ENCODE results near the gene WDFY4. TPM values are rescaled to one million over a fixed set of nuclear protein-coding genes. Genes with fewer than 3 reads are reported as not detected.

The WDFY4 gene
- total RNA-seq, 1 experiment from 2014 or later = not detected

GRCh38 chr10:48957361-48958151, 272.9 kb downstream of the WDFY4 start:
- no peak for DNase-seq (ENCODE audit: extremely low read depth, low read depth)

DNA sequence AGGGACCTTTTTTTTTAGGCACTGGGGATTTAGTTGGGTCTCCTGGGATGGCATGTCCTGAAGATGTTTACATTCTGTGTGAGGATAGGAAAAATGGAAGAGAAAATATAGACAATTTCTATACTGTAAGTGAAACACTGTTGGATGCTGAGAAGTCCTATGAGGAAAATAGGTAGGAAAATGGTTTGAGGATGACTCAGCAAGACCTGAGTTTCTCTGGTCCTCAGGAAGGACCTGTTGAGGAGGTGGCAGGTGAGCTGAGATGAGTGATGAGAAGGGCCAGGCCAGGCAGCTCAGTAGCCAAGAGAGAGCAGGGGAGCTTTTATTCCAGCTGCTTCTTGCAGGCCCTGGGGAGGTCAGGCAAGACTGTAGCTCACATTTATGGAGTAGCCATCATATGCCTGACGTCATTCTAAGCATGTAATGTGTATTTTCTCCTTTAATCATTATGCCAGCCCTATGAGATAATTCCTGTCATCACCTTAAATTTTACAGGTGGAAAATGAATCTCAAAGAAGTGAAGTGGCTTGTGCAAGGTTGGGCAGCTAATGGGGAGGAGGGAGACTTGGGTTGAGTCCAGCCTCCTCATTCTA, 274.0 kb downstream of the WDFY4 start:
- no peak for DNase-seq (ENCODE audit: extremely low read depth, low read depth)

GRCh38 chr10:48964038-48964437, 279.4 kb downstream of the WDFY4 start:
- no peak for DNase-seq (ENCODE audit: extremely low read depth, low read depth)

DNA sequence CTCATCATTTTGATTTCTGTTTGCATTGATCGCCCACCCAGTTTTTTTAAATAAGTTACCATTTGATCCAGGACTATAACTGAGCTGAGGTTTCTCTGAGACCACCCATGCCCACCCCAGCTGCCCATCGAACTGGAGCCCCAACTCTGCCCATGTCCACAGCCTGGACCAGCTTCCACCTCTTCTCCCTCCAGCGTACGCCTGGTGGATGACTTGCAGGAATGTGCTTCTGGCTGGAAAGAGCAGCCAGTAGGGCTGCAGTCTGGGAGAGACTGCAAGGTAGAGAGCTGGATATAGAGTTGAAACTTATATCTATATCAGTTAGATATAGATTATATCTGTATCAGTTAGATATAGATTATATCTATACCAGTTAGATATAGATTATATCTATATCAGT, 280.8 kb downstream of the WDFY4 start:
- no peak for DNase-seq (ENCODE audit: extremely low read depth, low read depth)

- DNase-seq (ENCODE audit: extremely low read depth, low read depth) = no peak
These were observed 283.4 kb downstream of the WDFY4 start for GRCh38 chr10:48968036-48968435.

- DNase-seq (ENCODE audit: extremely low read depth, low read depth) = no peak
These were observed 285.4 kb downstream of the WDFY4 start for GRCh38 chr10:48970046-48970445.

- DNase-seq (ENCODE audit: extremely low read depth, low read depth) = no peak
These were observed 286.0 kb downstream of the WDFY4 start for GRCh38 chr10:48970654-48971053.

GRCh38 chr10:48973065-48973464, 288.4 kb downstream of the WDFY4 start:
- DNase-seq (ENCODE audit: extremely low read depth, low read depth) = no peak

GRCh38 chr10:48974510-48975156, 290.0 kb downstream of the WDFY4 start:
- DNase-seq (ENCODE audit: extremely low read depth, low read depth) = no peak

GRCh38 chr10:48976196-48976595, 291.5 kb downstream of the WDFY4 start:
- DNase-seq (ENCODE audit: extremely low read depth, low read depth) = no peak

DNA sequence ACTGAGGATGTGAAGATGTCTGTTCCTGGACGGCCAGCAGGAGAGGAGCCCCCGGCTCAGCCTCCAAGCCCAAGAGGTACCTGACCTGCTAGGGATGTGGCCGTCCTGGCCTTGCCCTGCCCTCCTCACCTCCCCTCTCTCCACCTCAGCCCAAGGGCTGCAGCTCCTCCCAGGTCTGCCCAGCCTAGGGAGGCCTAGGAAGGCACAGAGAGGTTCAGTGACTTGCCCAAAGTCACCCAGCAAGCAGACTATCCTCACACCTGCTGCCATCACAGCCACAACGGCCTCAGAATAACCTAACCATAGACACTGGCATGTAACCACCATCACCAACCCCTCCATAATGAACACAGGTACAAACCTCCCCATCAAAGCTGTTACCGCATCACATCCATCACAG, 293.6 kb downstream of the WDFY4 start:
- no peak for DNase-seq (ENCODE audit: extremely low read depth, low read depth)

DNA sequence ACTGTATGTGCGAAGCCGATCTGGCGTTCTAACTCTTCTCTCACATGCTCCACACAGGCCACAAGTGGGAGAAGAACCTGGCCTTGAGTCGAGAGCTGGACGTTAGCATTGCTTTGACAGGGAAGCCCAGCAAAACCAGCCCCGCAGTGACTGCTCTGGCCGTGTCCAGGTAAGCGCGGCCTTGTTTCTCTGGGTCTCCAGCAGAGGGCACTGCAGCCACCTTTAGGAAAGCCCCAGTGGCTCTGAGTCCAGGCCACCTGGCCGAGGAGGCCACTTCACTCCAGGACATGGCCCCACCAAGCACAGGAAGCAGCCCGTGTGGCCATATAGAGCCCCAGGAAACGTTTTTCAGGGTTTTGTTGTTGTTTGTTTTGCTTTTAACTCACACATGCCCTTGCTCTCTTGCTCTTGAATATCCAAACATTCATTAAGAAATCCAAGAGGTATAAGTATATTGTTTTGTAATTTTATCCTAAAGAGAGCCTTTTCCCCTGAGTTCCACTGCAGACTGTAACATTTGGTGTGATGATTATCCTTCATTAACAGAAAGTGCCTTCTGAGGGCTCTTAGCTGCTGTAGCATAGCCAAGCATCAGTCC, 296.7 kb downstream of the WDFY4 start:
- DNase-seq (ENCODE audit: extremely low read depth, low read depth) = peak; percentile 26

DNA sequence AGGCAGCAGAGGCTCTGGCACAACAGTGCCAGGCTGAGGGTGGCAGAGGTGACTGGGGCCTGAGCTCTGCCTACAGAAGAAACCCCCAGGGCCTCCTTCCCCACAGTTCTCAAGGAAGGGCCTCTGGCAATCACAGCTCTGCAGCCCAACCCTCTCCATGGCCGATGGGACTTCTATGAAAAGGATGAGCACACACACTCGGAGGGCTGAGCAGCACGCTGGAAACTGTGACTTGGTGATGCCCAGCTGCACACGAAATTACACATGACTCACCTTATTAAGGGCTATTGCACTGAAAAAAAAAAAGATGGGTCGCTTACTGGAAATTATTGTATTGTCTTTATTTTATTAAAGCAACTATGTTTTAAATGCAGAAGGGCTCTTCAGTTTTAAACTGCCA, 297.9 kb downstream of the WDFY4 start:
- DNase-seq (ENCODE audit: extremely low read depth, low read depth) = no peak

- no peak for DNase-seq (ENCODE audit: extremely low read depth, low read depth)
These were observed 299.1 kb downstream of the WDFY4 start for GRCh38 chr10:48983648-48984351.

- DNase-seq (ENCODE audit: extremely low read depth, low read depth) = no peak
These were observed 301.0 kb downstream of the WDFY4 start for GRCh38 chr10:48985621-48986158.

DNA sequence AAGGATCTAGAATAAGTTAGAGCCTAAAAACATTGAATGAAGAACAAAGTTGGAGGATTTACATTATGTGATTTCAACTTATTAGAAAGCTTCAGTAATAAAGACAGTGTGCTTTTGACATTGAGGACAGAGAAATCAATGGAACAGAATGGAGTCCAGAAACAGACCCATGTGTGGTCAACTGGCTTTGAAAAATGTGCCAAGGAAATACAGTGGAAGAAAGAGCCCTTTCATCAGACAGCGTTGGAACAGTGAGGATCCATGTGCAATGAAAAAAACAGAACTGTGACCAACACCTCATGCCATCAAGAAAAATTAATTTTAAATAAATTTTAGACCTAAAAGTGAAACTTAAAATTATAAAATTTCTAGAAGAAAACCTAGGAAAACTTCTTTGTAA, 305.6 kb downstream of the WDFY4 start:
- no peak for DNase-seq (ENCODE audit: extremely low read depth, low read depth)

DNA sequence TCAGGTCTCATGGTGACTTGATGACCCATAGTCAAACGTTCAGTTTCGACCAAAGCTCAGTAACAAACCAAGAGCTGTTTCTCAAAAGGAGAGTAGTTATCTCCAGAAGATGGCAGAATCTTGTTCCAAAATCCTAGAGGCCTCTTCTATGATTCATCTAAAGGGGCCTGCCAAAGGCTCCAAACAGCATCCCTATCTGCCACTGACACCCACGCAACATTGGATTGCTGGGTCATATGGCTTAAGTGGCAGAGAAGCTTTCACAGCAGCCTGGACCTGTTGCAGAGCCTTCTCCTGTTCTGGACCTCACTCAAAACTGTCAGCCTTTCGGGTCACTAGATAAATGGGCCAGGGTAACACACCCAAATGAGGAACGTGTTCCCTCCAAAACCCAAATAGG, 309.0 kb downstream of the WDFY4 start:
- no peak for DNase-seq (ENCODE audit: extremely low read depth, low read depth)

- no peak for DNase-seq (ENCODE audit: extremely low read depth, low read depth)
These were observed 311.7 kb downstream of the WDFY4 start for GRCh38 chr10:48996329-48996728.

- no peak for DNase-seq (ENCODE audit: extremely low read depth, low read depth)
These were observed 314.7 kb downstream of the WDFY4 start for GRCh38 chr10:48999346-48999745.
